Tibial nerve (tissue), 4 donors: Measurements from ENCODE around the gene TBC1D20.

Source experiments
- CTCF ChIP-seq, 5 experiments: fragments of 200-600 bp in 3 of 5; fragments of 450-650 bp in 2 of 5; sonication (generic) in 3 of 5; IDR thresholded peaks; one replicate each; pipeline ENCODE4 v1.5.1; 2016 to 2019; ENCODE audit warnings: antibody characterized with exemption in 5 of 5, mild to moderate bottlenecking in 3 of 5, moderate library complexity in 2 of 5
- EP300 ChIP-seq, 2 donors: sonication (generic); formaldehyde crosslinking; IDR thresholded peaks; one replicate each; pipeline ENCODE4 v1.6.1; 2017; ENCODE audit warnings: antibody characterized with exemption in 2 of 2, mild to moderate bottlenecking in 1 of 2

GRCh38 chr20:478010-478948, 15.9 kb upstream of the TBC1D20 start:
- TF ChIP-seq CTCF (IDR thresholded peaks at IDR 0.05) = no peak
- TF ChIP-seq EP300 (IDR thresholded peaks at IDR 0.05) = no peak
